ENCODE results near the gene CTU2. TPM values are rescaled to one million over a fixed set of nuclear protein-coding genes. Genes with fewer than 3 reads are reported as not detected.

CTU2 gene
- total and polyA plus RNA-seq, 8 donors = 9.7 to 19.8 (median 14.0) TPM

GRCh38 chr16:88752386-88753002 lies 46.2 kb downstream of the CTU2 start:
- intact Hi-C loops (cut with DNase I) = no loop called here
- H3K36me3 ChIP-seq = peaks cover 0 to 28% of the 10 kb centered on the region in 2 donors
- no peak for TF ChIP-seq CTCF (IDR thresholded peaks at IDR 0.05)
- H3K9me3 ChIP-seq = no peaks in the 10 kb centered on the region
- H3K27ac ChIP-seq = no peak overlapping the region
- no peak for ATAC-seq
- H3K4me1 ChIP-seq = peaks cover 0 to 22% of the 10 kb centered on the region in 2 donors
- no peak overlapping the region for H3K4me3 ChIP-seq
- no peak for DNase-seq
- H3K27me3 ChIP-seq = no peaks in the 10 kb centered on the region

GRCh38 chr16:88753191-88753590 lies 46.9 kb downstream of the CTU2 start:
- H3K36me3 ChIP-seq = peaks cover 0 to 22% of the 10 kb centered on the region in 2 donors
- peaks cover 0 to 22% of the 10 kb centered on the region in 2 donors for H3K4me1 ChIP-seq
- H3K27ac ChIP-seq = no peak overlapping the region
- ATAC-seq = no peak
- intact Hi-C loops (cut with DNase I) = no loop called here
- no peaks in the 10 kb centered on the region for H3K27me3 ChIP-seq
- no peak overlapping the region for H3K4me3 ChIP-seq
- no peaks in the 10 kb centered on the region for H3K9me3 ChIP-seq
- TF ChIP-seq CTCF (IDR thresholded peaks at IDR 0.05) = no peak
- no peak for DNase-seq

GRCh38 chr16:88753602-88754001 lies 47.3 kb downstream of the CTU2 start:
- TF ChIP-seq CTCF (IDR thresholded peaks at IDR 0.05) = no peak
- peaks cover 0 to 26% of the 10 kb centered on the region in 2 donors for H3K4me1 ChIP-seq
- intact Hi-C loops (cut with DNase I) = no loop called here
- H3K27me3 ChIP-seq = no peaks in the 10 kb centered on the region
- no peak overlapping the region for H3K27ac ChIP-seq
- no peak for ATAC-seq
- no peaks in the 10 kb centered on the region for H3K9me3 ChIP-seq
- H3K36me3 ChIP-seq = peaks cover 0 to 18% of the 10 kb centered on the region in 2 donors
- no peak for DNase-seq
- no peak overlapping the region for H3K4me3 ChIP-seq

- peaks cover 5 to 34% of the 10 kb centered on the region in 2 donors for H3K4me1 ChIP-seq
- no peak overlapping the region for H3K4me3 ChIP-seq
- intact Hi-C loops (cut with DNase I) = no loop called here
- DNase-seq (no peak), ATAC-seq (no peak)
- TF ChIP-seq CTCF (IDR thresholded peaks at IDR 0.05) = no peak
- H3K27ac ChIP-seq = no peak overlapping the region
- peaks cover 0 to 16% of the 10 kb centered on the region in 2 donors for H3K36me3 ChIP-seq
- no peaks in the 10 kb centered on the region for H3K9me3 ChIP-seq
- H3K27me3 ChIP-seq = no peaks in the 10 kb centered on the region
Observed at GRCh38 chr16:88754109-88754911, 48.0 kb downstream of the CTU2 start.
